Measurements from ENCODE around the gene LRRC49. TPM values are rescaled to one million over a fixed set of nuclear protein-coding genes. Genes with fewer than 3 reads are reported as not detected.

The LRRC49 gene, protein sequence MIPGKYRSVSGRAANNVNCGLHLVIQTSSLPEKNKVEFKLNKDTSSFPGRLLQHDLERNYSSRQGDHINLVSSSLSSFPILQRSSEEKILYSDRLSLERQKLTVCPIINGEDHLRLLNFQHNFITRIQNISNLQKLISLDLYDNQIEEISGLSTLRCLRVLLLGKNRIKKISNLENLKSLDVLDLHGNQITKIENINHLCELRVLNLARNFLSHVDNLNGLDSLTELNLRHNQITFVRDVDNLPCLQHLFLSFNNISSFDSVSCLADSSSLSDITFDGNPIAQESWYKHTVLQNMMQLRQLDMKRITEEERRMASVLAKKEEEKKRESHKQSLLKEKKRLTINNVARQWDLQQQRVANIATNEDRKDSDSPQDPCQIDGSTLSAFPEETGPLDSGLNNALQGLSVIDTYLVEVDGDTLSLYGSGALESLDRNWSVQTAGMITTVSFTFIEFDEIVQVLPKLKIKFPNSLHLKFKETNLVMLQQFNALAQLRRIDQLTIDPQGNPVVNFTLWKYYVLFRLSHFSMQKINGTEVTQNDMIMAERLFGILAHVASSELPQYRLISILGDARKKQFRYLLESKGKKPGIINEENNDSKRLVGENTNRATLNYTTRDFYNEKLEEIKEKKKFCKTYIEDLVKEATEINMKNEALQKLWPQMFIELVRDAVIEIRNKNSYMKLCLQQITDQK
- 4.3 to 7.1 TPM (median 5.4 TPM) in 5 replicates for total RNA-seq (2022; extraction: Qiagen RNA extraction)

DNA sequence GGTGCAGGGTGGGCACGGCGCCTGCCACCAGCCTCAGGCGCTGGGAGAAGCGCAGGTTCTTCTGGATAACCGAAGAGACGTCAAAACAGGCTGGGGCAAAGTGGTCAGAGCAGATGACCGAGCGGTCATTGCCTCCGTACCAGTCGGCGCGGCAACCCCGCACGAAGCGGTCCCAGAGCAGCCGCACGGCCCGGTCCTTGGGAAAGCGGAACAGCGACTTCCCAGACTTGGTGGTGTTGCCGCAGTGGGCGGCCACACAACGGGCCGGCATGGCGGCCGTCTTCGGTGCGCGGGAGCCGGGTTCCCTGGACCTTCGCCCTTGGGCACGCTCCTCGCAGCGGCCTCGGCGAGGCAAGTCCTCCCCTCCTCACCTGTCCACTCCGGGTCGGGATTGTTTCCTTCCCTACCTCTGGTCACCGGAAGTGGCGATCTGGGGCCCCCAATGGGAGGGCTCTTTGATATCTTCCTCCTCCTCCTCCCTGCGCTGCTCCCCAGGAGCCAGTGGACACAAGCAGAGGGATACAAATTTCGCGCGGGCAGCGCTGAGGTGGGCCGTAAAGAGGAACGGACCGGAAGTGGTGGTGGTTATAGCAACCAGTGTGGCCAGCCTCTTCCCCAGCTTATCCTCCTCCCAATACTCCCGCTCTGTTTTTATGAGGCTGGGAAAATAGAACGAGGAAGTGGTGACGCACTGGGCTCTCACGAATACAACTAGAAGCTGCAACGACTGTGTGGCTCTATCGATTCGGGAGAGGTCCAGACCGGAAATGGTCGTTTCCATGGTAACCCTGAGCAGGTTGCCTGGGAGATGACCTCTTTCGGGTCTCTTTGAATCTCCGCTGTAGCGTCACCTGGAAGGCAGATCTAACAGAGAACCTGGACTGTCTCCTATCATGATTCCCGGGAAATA is at the start of gene LRRC49, which contains the start of gene THAP10:
TSS of gene LRRC49 (plus strand) at position 825 of the 910 bp plus-strand sequence. CDS start at position 894, 69 bp downstream.
TSS of gene THAP10 (minus strand) at position 432 of the 910 bp plus-strand sequence. CDS start at position 271, 161 bp downstream.

DNA sequence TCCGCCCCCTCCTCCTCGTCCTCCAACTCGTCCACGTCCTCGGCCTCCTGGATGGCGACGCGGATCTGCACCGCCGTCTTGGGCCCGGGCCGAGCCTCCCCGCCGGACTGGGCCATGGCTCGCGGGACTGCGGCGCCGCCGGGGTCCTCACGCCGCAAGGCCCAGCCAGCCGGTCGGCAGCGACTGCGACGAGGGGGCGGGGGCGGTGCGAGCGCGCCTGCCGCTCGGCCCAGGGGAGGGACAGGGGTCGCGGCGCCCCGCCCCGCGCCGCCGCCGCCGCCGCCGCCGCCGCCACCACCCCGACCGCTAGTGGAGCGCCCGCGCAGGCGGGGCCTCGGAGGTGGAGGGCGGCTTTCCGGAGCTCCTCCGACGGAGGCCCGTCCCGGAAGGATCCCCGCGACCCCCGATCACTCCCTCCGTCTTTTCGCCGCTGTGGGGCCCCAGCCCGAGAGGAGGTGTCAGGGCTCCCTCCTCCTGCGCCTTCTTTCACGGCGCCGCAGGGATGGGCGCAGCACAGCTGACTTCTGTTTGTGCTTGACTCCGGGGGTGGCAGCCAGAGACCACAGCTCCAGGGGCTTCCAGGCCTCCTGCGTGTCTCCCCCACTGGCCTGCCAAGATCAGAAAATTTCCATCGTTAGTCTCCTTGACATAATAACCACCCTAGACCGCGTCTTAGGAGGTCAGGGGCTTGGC is 38.5 kb upstream of the LRRC49 start, which contains the start of gene LARP6:
TSS of gene LARP6 (minus strand) at position 185 of the 693 bp plus-strand sequence. CDS start at position 116, 69 bp downstream.

Other genes with a start within 250 kb of the LRRC49 start
- 34.9 to 41.1 TPM (median 39.7 TPM) in 5 replicates for gene UACA, start 129.3 kb upstream of the LRRC49 start, total RNA-seq (2022; extraction: Qiagen RNA extraction)
- 50.6 to 85.9 TPM (median 79.7 TPM) in 5 replicates for gene LARP6, start 38.7 kb upstream of the LRRC49 start, total RNA-seq (2022; extraction: Qiagen RNA extraction)
- 4.8 to 7.0 TPM (median 5.4 TPM) in 5 replicates for gene THAP10, start 393 bp upstream of the LRRC49 start, total RNA-seq (2022; extraction: Qiagen RNA extraction)
- 20.3 to 28.3 TPM (median 24.4 TPM) in 5 replicates for gene THSD4, start 222.6 kb downstream of the LRRC49 start, total RNA-seq (2022; extraction: Qiagen RNA extraction)

Measured in A549 treated with Mapracorat at 1 μM for 4 hours (cell line).